Chondrocyte (in vitro differentiated cells): ENCODE data around the gene CRISPLD2. TPM values are rescaled to one million over a fixed set of nuclear protein-coding genes. Genes with fewer than 3 reads are reported as not detected.

Source experiments
- DNase-seq: peaks from one replicate; pipeline ENCODE4 v3.0.0; 2021; ENCODE audit warnings: mixed read lengths, low spot score
- H3K27ac Mint-ChIP-seq: one replicate; pipeline ENCODE4 v1.8.0; 2021; ENCODE audit warnings: mild to moderate bottlenecking, moderate library complexity, mixed read lengths; ENCODE audit not compliant: unreplicated experiment
- H3K27me3 Mint-ChIP-seq: 2 replicates; pipeline ENCODE4 v1.8.0; 2021; ENCODE audit warnings: low read depth, mixed read lengths
- H3K36me3 Mint-ChIP-seq: 2 replicates; pipeline ENCODE4 v1.8.0; 2021; ENCODE audit warnings: low read depth, mixed read lengths
- H3K4me1 Mint-ChIP-seq: 2 replicates; pipeline ENCODE4 v1.8.0; 2021; ENCODE audit warnings: low read depth, mild to moderate bottlenecking, mixed read lengths
- H3K4me3 Mint-ChIP-seq: one replicate; pipeline ENCODE4 v1.8.0; 2021; ENCODE audit warnings: mild to moderate bottlenecking, moderate library complexity, mixed read lengths; ENCODE audit not compliant: unreplicated experiment
- H3K9me3 Mint-ChIP-seq: 2 replicates; pipeline ENCODE4 v1.8.0; 2021; ENCODE audit warnings: low read depth, mixed read lengths
- total RNA-seq: library from RNA; stranded (reverse); gene quantifications from 3 replicates; pipeline ENCODE4 v1.2.1, GENCODE V29; 2021
- TF ChIP-seq, protein P1 (sequence below): fragments of 200-600 bp; sonication (generic); IDR thresholded peaks from 2 replicates; pipeline ENCODE4 v1.5.0; 2021; ENCODE audit warnings: antibody characterized with exemption, mild to moderate bottlenecking, moderate library complexity

CRISPLD2 gene
- total RNA-seq, 1 donor from 2014 or later = 12.1 TPM

DNA sequence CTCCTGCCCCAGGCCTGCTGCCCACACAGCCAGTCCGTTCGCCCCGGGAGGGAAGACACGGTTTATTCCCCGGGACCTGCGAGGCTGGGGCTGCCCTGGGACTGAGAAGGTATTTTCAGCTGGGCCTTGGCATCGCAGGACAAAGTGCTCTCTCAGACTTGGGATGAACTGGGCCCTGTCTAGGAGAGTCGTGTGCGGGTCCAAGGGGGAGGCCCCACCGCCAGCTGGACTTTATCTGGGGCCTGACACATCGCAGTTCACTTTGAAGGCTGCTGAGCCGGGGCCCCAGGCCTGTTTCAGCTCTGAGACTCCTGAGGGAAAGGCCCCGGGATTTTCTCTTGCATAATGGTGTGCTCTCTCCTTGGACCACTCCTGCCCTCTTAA lies 6.8 kb downstream of the CRISPLD2 start:
- no peak overlapping the region for H3K27ac Mint-ChIP-seq
- TF ChIP-seq, protein P1, sequence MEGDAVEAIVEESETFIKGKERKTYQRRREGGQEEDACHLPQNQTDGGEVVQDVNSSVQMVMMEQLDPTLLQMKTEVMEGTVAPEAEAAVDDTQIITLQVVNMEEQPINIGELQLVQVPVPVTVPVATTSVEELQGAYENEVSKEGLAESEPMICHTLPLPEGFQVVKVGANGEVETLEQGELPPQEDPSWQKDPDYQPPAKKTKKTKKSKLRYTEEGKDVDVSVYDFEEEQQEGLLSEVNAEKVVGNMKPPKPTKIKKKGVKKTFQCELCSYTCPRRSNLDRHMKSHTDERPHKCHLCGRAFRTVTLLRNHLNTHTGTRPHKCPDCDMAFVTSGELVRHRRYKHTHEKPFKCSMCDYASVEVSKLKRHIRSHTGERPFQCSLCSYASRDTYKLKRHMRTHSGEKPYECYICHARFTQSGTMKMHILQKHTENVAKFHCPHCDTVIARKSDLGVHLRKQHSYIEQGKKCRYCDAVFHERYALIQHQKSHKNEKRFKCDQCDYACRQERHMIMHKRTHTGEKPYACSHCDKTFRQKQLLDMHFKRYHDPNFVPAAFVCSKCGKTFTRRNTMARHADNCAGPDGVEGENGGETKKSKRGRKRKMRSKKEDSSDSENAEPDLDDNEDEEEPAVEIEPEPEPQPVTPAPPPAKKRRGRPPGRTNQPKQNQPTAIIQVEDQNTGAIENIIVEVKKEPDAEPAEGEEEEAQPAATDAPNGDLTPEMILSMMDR = no peak
- no peaks in the 10 kb centered on the region for H3K27me3 Mint-ChIP-seq
- peaks cover 35% of the 10 kb centered on the region for H3K4me1 Mint-ChIP-seq
- H3K4me3 Mint-ChIP-seq = no peak overlapping the region
- no peaks in the 10 kb centered on the region for H3K9me3 Mint-ChIP-seq
- no peak for DNase-seq
- no peaks in the 10 kb centered on the region for H3K36me3 Mint-ChIP-seq

DNA sequence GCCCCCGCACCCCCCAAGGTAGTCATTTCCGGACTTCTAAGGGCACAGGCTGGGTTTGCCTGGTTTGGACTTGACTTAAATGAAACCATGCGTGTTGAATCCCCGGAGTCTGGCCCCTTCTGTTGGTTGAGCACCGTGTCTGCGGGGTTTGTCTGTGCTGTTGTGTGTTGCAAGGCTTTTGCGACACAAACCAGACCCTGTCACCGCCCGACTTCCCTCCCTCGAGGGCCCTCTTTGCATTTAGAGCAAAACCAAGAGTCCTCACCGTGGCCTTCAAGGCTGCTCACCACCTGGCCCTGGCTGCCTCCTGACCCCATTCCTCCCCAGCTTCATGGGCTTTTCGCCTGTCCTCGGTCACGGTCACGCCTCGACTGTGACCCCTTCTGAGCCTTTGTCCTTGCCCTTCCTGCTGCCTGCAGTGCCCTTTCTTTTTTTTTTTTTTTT lies 7.4 kb downstream of the CRISPLD2 start:
- Mint-ChIP-seq H3K27ac (peak overlapping the region; percentile 49), H3K36me3 (no peaks in the 10 kb centered on the region), H3K4me3 (no peak overlapping the region), H3K4me1 (peaks cover 33% of the 10 kb centered on the region), H3K27me3 (no peaks in the 10 kb centered on the region), H3K9me3 (no peaks in the 10 kb centered on the region)
- no peak for DNase-seq
- TF ChIP-seq, protein P1 = no peak

DNA sequence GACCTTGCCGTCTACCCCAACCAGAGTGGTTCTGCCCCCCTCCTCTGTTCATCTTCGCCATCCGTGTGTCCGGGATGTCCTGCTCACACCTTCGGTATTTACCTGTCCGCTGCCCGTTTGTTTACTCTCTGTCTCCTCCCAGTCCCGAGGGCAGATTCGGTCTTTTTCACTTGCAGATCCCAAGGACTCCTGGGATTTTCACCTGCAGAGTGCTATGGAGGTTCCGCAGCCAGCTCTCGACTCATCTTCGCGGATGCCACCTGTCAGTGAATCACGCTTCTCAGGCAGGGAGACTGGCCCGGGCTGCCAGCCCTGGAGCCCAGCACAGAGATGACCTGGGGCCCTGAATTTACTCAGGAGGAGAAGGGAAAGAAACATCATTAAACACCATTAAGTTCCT lies 8.1 kb downstream of the CRISPLD2 start:
- Mint-ChIP-seq H3K27ac (no peak overlapping the region), H3K36me3 (no peaks in the 10 kb centered on the region), H3K4me1 (peaks cover 36% of the 10 kb centered on the region), H3K9me3 (no peaks in the 10 kb centered on the region), H3K27me3 (no peaks in the 10 kb centered on the region), H3K4me3 (no peak overlapping the region)
- DNase-seq = no peak
- TF ChIP-seq, protein P1 = no peak

DNA sequence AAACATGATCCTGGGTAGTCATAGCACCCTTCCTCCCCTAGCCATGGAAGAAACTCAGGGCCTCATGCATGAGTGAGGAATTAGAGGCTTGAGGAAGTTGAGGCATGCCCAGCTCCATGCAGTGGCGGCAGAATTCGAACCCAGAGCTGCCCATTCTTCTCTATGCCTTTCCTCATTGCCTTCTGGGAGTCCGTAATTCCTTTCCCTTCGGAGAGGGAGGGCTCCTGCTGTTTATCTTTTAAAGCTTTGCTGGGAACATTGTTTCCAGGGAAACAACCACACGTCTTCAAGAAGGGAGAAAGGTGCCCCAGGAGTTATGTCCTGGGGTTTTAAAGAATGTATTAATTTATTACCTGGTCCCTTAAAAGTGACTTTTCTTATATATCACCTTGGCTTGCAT lies 8.5 kb downstream of the CRISPLD2 start:
- H3K9me3 Mint-ChIP-seq = no peaks in the 10 kb centered on the region
- no peaks in the 10 kb centered on the region for H3K36me3 Mint-ChIP-seq
- H3K27ac Mint-ChIP-seq = no peak overlapping the region
- peaks cover 39% of the 10 kb centered on the region for H3K4me1 Mint-ChIP-seq
- H3K27me3 Mint-ChIP-seq = no peaks in the 10 kb centered on the region
- no peak overlapping the region for H3K4me3 Mint-ChIP-seq
- no peak for DNase-seq
- TF ChIP-seq, protein P1 = no peak

DNA sequence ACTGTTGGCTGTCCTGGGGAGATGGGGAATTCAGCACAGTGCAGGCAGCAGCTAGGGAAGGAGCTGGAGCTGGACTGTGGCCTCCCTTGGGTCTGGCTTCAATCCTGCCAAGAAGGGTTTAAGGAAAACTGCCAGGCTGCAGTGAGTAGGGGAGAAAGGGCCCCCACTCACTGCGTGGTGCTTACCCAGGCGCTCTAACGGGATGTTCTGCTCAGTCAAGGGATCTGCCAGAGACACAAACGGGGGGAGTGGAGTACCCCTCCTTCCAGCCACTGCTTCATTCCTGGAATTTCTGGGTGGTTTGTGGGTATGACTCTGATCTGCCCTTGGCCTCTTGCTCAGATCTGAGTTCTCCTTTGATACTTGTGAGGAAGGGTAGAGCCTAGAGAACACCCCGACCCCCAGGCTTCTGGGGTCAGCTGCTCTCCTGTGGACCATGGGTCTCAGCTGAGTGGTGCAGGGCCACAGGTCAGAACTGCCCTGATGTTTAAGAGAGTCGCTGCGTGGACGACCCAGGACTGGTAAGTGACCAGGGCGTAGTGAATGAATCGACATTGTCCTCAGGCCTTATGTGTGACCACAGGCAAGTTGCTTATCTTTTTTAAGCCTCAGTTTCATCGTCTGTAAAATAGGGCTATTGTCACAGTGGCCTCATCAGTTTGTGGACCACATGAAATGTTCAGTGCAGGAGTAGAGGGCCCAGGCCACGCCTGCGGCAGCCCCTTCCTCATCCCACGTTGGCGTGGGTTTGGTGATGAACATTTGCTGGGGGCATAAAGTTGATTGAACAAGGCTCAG lies 9.6 kb downstream of the CRISPLD2 start:
- TF ChIP-seq, protein P1 = no peak
- DNase-seq = no peak
- Mint-ChIP-seq H3K27me3 (no peaks in the 10 kb centered on the region), H3K36me3 (no peaks in the 10 kb centered on the region), H3K27ac (peak overlapping the region; percentile 79), H3K4me3 (no peak overlapping the region), H3K9me3 (no peaks in the 10 kb centered on the region), H3K4me1 (peaks cover 49% of the 10 kb centered on the region)
